HUES6 (cell line): ENCODE measurements around the gene CENPX.

Source experiments
- H3K27ac ChIP-seq: 2 replicates; pipeline ENCODE4 v1.7.0; 2013; ENCODE audit warnings: low read depth, mild to moderate bottlenecking, low read length, inconsistent platforms
- H3K27me3 ChIP-seq: 2 replicates; pipeline ENCODE4 v1.6.1; 2013; ENCODE audit warnings: low read length; ENCODE audit not compliant: control insufficient read depth, insufficient read depth
- H3K36me3 ChIP-seq: 2 replicates; pipeline ENCODE4 v1.6.1; 2013; ENCODE audit warnings: low read length; ENCODE audit not compliant: control insufficient read depth, insufficient read depth
- H3K4me1 ChIP-seq: 2 replicates; pipeline ENCODE4 v1.6.1; 2013; ENCODE audit warnings: low read length; ENCODE audit not compliant: control insufficient read depth, insufficient read depth
- H3K4me3 ChIP-seq: 2 replicates; pipeline ENCODE4 v1.5.1; 2013; ENCODE audit warnings: low read depth, low read length
- H3K9ac ChIP-seq: one replicate; pipeline ENCODE4 v1.6.1; 2013; ENCODE audit warnings: mild to moderate bottlenecking, low read length
- H3K9me3 ChIP-seq: 2 replicates; pipeline ENCODE4 v1.6.1; 2013; ENCODE audit warnings: low read depth, low read length; ENCODE audit not compliant: control insufficient read depth, insufficient read depth

CENPX gene

GRCh38 chr17:81999976-82000802, 22.5 kb downstream of the CENPX start:
- Histone ChIP-seq H3K4me1 (peaks cover 5% of the 10 kb centered on the region; the same call in 1 of the 2 replicates), H3K27ac (no peak overlapping the region; the same call in 1 of the 2 replicates)

GRCh38 chr17:81999587-81999975, 23.1 kb downstream of the CENPX start:
- H3K9ac ChIP-seq = no peak overlapping the region

More at GRCh38 chr17:81999976-82000802, 22.5 kb downstream of the CENPX start:
- no peaks in the 10 kb centered on the region for H3K27me3 ChIP-seq
- H3K9me3 ChIP-seq = no peaks in the 10 kb centered on the region
- peaks cover 6% of the 10 kb centered on the region for H3K36me3 ChIP-seq
- no peak overlapping the region for H3K9ac ChIP-seq
- H3K4me3 ChIP-seq = no peak overlapping the region

GRCh38 chr17:81998691-81999438, 23.8 kb downstream of the CENPX start:
- no peaks in the 10 kb centered on the region for H3K27me3 ChIP-seq
- no peak overlapping the region for H3K4me3 ChIP-seq
- peaks cover 9% of the 10 kb centered on the region; the same call in 1 of the 2 replicates for H3K4me1 ChIP-seq
- no peak overlapping the region for H3K27ac ChIP-seq
- H3K9me3 ChIP-seq = no peaks in the 10 kb centered on the region
- H3K36me3 ChIP-seq = peaks cover 10% of the 10 kb centered on the region
- H3K9ac ChIP-seq = no peak overlapping the region

More at GRCh38 chr17:81999587-81999975, 23.1 kb downstream of the CENPX start:
- H3K9me3 ChIP-seq = no peaks in the 10 kb centered on the region
- H3K36me3 ChIP-seq = peaks cover 6% of the 10 kb centered on the region
- H3K27ac ChIP-seq = no peak overlapping the region; the same call in 1 of the 2 replicates
- H3K27me3 ChIP-seq = no peaks in the 10 kb centered on the region
- H3K4me1 ChIP-seq = peaks cover 5% of the 10 kb centered on the region; the same call in 1 of the 2 replicates
- no peak overlapping the region for H3K4me3 ChIP-seq

- H3K27me3 ChIP-seq = no peaks in the 10 kb centered on the region
- H3K27ac ChIP-seq = no peak overlapping the region
- H3K9me3 ChIP-seq = no peaks in the 10 kb centered on the region
- H3K4me1 ChIP-seq = peaks cover 9% of the 10 kb centered on the region; the same call in 1 of the 2 replicates
- H3K36me3 ChIP-seq = peaks cover 10% of the 10 kb centered on the region
- H3K4me3 ChIP-seq = no peak overlapping the region
- no peak overlapping the region for H3K9ac ChIP-seq
Observed at GRCh38 chr17:81998212-81998611, 24.5 kb downstream of the CENPX start.

GRCh38 chr17:81996757-81997441, 25.8 kb downstream of the CENPX start:
- peaks cover 18% of the 10 kb centered on the region for H3K4me1 ChIP-seq
- H3K4me3 ChIP-seq = no peak overlapping the region
- H3K27ac ChIP-seq = no peak overlapping the region
- no peak overlapping the region for H3K9ac ChIP-seq
- H3K27me3 ChIP-seq = no peaks in the 10 kb centered on the region
- no peaks in the 10 kb centered on the region for H3K9me3 ChIP-seq
- peaks cover 10% of the 10 kb centered on the region for H3K36me3 ChIP-seq

- peaks cover 10% of the 10 kb centered on the region for H3K36me3 ChIP-seq
- H3K27ac ChIP-seq = no peak overlapping the region
- H3K4me3 ChIP-seq = no peak overlapping the region
- H3K9ac ChIP-seq = no peak overlapping the region
- peaks cover 23% of the 10 kb centered on the region for H3K4me1 ChIP-seq
- no peaks in the 10 kb centered on the region for H3K9me3 ChIP-seq
- H3K27me3 ChIP-seq = no peaks in the 10 kb centered on the region
Observed at GRCh38 chr17:81996232-81996756, 26.4 kb downstream of the CENPX start.

- Histone ChIP-seq H3K4me1 (peaks cover 29% of the 10 kb centered on the region), H3K36me3 (peaks cover 10% of the 10 kb centered on the region), H3K9me3 (no peaks in the 10 kb centered on the region), H3K27me3 (no peaks in the 10 kb centered on the region), H3K27ac (no peak overlapping the region), H3K9ac (no peak overlapping the region), H3K4me3 (no peak overlapping the region)
Observed at GRCh38 chr17:81995463-81996231, 27.0 kb downstream of the CENPX start.

- Histone ChIP-seq H3K4me1 (peaks cover 33% of the 10 kb centered on the region), H3K9me3 (no peaks in the 10 kb centered on the region), H3K36me3 (peaks cover 10% of the 10 kb centered on the region), H3K4me3 (no peak overlapping the region), H3K27me3 (no peaks in the 10 kb centered on the region), H3K9ac (no peak overlapping the region), H3K27ac (no peak overlapping the region)
Observed at GRCh38 chr17:81994593-81995462, 27.9 kb downstream of the CENPX start.

- Histone ChIP-seq H3K4me3 (no peak overlapping the region), H3K4me1 (peaks cover 33% of the 10 kb centered on the region), H3K9me3 (no peaks in the 10 kb centered on the region), H3K27ac (no peak overlapping the region), H3K27me3 (no peaks in the 10 kb centered on the region), H3K9ac (no peak overlapping the region), H3K36me3 (peaks cover 13% of the 10 kb centered on the region)
Observed at GRCh38 chr17:81993729-81994592, 28.7 kb downstream of the CENPX start.
